SU-DHL-6 (cell line): ENCODE data around the gene FPGS.

Experiments
- EZH2phosphoT487 ChIP-seq: fragments of 200-600 bp; sonication (generic), shearing (Covaris generic); conservative IDR thresholded peaks from 2 replicates; pipeline ENCODE4 v1.6.1; 2018; ENCODE audit warnings: mild to moderate bottlenecking, antibody characterized with exemption, low read length, moderate library complexity, mixed read lengths
- TF ChIP-seq, protein P1 (sequence below): fragments of 200-600 bp; sonication (generic); IDR thresholded peaks from one replicate; pipeline ENCODE4 v1.5.1; 2017; ENCODE audit warnings: antibody characterized with exemption, mild to moderate bottlenecking, low read length, moderate library complexity; ENCODE audit not compliant: insufficient read depth, poor library complexity, severe bottlenecking

GRCh38 chr9:127767909-127768331 lies 34.8 kb upstream of the FPGS start:
- TF ChIP-seq, protein P1, sequence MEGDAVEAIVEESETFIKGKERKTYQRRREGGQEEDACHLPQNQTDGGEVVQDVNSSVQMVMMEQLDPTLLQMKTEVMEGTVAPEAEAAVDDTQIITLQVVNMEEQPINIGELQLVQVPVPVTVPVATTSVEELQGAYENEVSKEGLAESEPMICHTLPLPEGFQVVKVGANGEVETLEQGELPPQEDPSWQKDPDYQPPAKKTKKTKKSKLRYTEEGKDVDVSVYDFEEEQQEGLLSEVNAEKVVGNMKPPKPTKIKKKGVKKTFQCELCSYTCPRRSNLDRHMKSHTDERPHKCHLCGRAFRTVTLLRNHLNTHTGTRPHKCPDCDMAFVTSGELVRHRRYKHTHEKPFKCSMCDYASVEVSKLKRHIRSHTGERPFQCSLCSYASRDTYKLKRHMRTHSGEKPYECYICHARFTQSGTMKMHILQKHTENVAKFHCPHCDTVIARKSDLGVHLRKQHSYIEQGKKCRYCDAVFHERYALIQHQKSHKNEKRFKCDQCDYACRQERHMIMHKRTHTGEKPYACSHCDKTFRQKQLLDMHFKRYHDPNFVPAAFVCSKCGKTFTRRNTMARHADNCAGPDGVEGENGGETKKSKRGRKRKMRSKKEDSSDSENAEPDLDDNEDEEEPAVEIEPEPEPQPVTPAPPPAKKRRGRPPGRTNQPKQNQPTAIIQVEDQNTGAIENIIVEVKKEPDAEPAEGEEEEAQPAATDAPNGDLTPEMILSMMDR: no peak
- no peak for TF ChIP-seq EZH2phosphoT487
